D341Med (cell line): ENCODE measurements around the gene TMEM203.

Experiments used
- DNase-seq: peaks from one replicate; pipeline ENCODE4 v3.0.0; 2012; ENCODE audit warnings: low spot score

TMEM203 gene

GRCh38 chr9:137228968-137229896, 23.8 kb upstream of the TMEM203 start:
- no peak for DNase-seq

GRCh38 chr9:137228506-137228967, 23.1 kb upstream of the TMEM203 start:
- no peak for DNase-seq

GRCh38 chr9:137227853-137228505, 22.5 kb upstream of the TMEM203 start:
- no peak for DNase-seq

GRCh38 chr9:137227054-137227852, 21.8 kb upstream of the TMEM203 start, which contains the start of gene RNF224:
Gene RNF224, plus strand, starts transcription at chr9:137227502. Its CDS starts 834 bp downstream, at chr9:137228336.
- DNase-seq, result peak; percentile 87

- DNase-seq, result no peak
These were observed 21.0 kb upstream of the TMEM203 start for GRCh38 chr9:137226338-137227053.

GRCh38 chr9:137225699-137226331, 20.4 kb upstream of the TMEM203 start:
- no peak for DNase-seq

GRCh38 chr9:137224830-137225694, 19.6 kb upstream of the TMEM203 start, which contains the start of gene CYSRT1:
Gene CYSRT1, plus strand, starts transcription at chr9:137225174. Its CDS starts 448 bp downstream, at chr9:137225622.
- no peak for DNase-seq

- peak; percentile 96 for DNase-seq
These were observed 17.9 kb upstream of the TMEM203 start for GRCh38 chr9:137223078-137223970.

GRCh38 chr9:137222190-137223077, 17.0 kb upstream of the TMEM203 start, which contains the start of gene RNF208:
Gene RNF208, minus strand, starts transcription at chr9:137222240. Its CDS starts 1,028 bp downstream, at chr9:137221212.
- DNase-seq, result peak; percentile 87

- no peak for DNase-seq
These were observed 16.2 kb upstream of the TMEM203 start for GRCh38 chr9:137221506-137222111.

- DNase-seq, result no peak
These were observed 15.7 kb upstream of the TMEM203 start for GRCh38 chr9:137221095-137221505.

GRCh38 chr9:137220317-137221094, 15.1 kb upstream of the TMEM203 start:
- no peak for DNase-seq

GRCh38 chr9:137219757-137220316, 14.4 kb upstream of the TMEM203 start:
- DNase-seq, result no peak

- DNase-seq, result no peak
These were observed 13.4 kb upstream of the TMEM203 start for GRCh38 chr9:137218754-137219271.

GRCh38 chr9:137218212-137218753, 12.8 kb upstream of the TMEM203 start:
- no peak for DNase-seq
